ENCODE measurements around the gene TCF25.

The TCF25 gene

DNA sequence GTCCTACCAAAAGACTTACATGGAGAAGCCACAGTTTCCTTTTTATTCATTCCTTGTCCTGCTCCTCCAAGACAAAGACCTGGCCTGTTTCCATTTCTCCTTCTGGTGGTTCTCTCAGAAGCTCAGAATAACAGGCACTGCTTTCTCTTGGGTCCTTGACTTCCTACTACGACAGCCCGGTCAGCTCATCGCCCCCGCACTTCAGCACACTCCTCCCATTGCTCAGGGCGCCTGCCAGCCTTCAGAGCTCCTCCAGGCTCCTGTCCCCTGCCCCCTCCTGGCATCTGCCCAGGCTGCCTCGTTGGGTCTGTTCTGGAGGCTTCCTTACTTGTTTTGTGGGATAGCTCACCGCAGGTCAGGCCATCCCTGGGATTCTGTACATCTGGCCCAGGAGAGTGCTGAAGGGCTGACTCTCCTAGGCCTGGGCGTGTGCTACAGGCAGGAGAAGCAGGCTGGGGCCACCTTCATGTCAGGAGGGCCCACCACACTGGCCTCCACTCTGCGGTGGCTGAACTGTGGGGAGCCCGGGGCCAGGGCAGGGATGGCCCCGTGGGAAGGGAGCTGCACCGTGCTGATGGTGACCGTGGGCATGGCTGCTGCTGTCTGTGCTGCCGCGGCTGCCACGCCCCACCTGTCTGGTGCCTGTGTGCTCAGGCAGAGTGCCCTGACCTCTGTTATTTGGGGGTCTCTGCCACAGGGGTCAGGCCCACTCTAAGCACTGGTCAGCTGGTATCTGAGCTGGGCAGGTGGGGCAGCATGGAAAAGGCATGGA is 17.7 kb downstream of the TCF25 start:
- Histone ChIP-seq H3K4me1 (ENCODE audit: low read depth, poor library complexity, severe bottlenecking) (no peaks in the 10 kb centered on the region), H4K20me1 (ENCODE audit: insufficient read depth) (no peaks in the 10 kb centered on the region), H3K27ac (no peak overlapping the region), H3K79me2 (ENCODE audit: insufficient read depth, low read depth) (no peaks in the 10 kb centered on the region), H2AFZ (ENCODE audit: low read depth) (no peak overlapping the region), H3K9ac (no peak overlapping the region), H3K27me3 (ENCODE audit: insufficient read depth, low read depth) (no peaks in the 10 kb centered on the region), H3K4me3 (IDR thresholded peaks at IDR 0.05; ENCODE audit: insufficient read depth, low read depth, low read length) (no peak overlapping the region), H3K36me3 (ENCODE audit: insufficient read depth) (no peaks in the 10 kb centered on the region; the same call in 1 of the 2 replicates), H3K4me2 (no peak overlapping the region)
- TF ChIP-seq, protein P1, sequence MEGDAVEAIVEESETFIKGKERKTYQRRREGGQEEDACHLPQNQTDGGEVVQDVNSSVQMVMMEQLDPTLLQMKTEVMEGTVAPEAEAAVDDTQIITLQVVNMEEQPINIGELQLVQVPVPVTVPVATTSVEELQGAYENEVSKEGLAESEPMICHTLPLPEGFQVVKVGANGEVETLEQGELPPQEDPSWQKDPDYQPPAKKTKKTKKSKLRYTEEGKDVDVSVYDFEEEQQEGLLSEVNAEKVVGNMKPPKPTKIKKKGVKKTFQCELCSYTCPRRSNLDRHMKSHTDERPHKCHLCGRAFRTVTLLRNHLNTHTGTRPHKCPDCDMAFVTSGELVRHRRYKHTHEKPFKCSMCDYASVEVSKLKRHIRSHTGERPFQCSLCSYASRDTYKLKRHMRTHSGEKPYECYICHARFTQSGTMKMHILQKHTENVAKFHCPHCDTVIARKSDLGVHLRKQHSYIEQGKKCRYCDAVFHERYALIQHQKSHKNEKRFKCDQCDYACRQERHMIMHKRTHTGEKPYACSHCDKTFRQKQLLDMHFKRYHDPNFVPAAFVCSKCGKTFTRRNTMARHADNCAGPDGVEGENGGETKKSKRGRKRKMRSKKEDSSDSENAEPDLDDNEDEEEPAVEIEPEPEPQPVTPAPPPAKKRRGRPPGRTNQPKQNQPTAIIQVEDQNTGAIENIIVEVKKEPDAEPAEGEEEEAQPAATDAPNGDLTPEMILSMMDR (conservative IDR thresholded peaks at IDR 0.05; ENCODE audit: low read depth, low read length) = no peak

DNA sequence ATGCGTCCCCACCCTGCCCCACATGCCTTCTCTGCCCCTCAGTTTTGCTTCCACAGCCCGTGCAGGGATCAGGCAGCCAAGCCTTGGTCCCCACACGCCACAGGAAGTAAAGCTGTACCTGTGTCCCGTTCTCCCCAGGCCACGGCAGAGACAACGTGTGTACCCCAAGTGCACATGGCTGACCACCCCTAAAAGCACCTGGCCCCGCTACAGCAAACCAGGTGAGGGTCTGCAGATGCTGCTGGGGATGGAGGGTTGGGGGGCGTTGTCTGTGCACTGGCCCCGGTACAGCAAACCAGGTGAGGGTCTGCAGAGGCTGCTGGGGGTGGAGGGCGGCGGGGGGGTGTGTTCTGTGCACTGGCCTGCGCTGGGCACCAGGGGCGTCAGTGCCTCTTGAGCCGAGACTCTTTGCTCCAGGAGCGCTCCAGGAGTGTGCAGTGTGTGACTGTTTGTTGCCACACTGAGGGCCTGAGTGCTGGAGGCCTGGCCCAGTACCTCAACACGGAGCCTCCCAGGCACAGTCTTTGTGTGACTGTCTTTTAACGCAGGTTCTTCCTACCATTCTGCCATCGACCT is 18.8 kb downstream of the TCF25 start:
- no peak overlapping the region for H3K27ac ChIP-seq
- no peaks in the 10 kb centered on the region for H3K4me1 ChIP-seq (ENCODE audit: low read depth, poor library complexity, severe bottlenecking)
- H3K79me2 ChIP-seq (ENCODE audit: insufficient read depth, low read depth) = no peaks in the 10 kb centered on the region
- TF ChIP-seq, protein P1 (conservative IDR thresholded peaks at IDR 0.05; ENCODE audit: low read depth, low read length) = no peak
- H2AFZ ChIP-seq (ENCODE audit: low read depth) = no peak overlapping the region
- H3K27me3 ChIP-seq (ENCODE audit: insufficient read depth, low read depth) = no peaks in the 10 kb centered on the region
- no peak overlapping the region for H3K9ac ChIP-seq
- H4K20me1 ChIP-seq (ENCODE audit: insufficient read depth) = no peaks in the 10 kb centered on the region
- H3K4me2 ChIP-seq = no peak overlapping the region
- no peaks in the 10 kb centered on the region; the same call in 1 of the 2 replicates for H3K36me3 ChIP-seq (ENCODE audit: insufficient read depth)
- H3K4me3 ChIP-seq (IDR thresholded peaks at IDR 0.05; ENCODE audit: insufficient read depth, low read depth, low read length) = no peak overlapping the region

GRCh38 chr16:89892635-89893034 is 19.2 kb downstream of the TCF25 start:
- H3K79me2 ChIP-seq (ENCODE audit: insufficient read depth, low read depth) = no peaks in the 10 kb centered on the region
- H3K9ac ChIP-seq = no peak overlapping the region
- H3K36me3 ChIP-seq (ENCODE audit: insufficient read depth) = no peaks in the 10 kb centered on the region; the same call in 1 of the 2 replicates

DNA sequence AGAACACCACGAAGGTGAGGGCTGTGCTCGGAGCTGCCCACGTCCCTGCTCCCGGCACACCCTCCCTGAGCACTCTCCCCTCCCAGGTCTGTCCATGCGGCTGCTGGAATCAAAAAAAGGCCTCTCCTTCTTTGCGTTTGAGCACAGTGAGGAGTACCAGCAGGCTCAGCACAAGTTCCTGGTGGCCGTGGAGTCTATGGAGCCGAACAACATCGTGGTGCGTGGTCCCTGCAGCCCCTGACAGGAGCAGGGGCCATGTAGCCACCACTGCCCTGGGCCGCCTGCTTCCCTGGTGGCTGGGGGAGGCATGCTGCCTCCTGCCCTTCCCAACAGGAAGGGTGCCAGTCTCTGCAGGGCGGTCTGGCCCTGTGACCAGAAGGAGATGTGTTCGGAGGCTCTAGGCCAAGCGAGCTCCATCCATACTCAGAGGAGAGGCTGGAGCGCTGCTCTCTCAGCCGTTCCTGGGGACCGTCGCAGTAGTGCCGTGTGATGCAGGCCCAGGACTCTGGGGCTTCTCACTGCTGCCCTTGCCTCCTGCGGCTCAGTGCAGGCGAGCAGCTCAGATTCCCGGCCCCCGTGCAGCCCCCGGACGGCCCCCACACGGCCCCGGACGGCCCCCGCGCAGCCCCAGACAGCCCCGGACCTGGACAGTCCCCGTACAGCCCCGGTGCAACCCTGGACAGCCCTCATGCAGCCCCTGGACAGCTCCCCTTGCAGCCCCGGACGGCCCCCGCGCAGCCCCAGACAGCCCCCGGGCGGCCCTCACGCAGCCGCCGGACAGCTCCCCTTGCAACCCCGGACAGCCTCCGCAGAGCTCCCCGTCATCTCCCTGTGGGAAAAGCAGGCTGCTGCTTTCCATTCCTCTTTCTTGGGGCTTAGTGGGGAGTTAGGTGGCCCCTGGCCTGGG is 20.5 kb downstream of the TCF25 start:
- Histone ChIP-seq H3K36me3 (ENCODE audit: insufficient read depth) (peaks cover 2% of the 10 kb centered on the region; the same call in 1 of the 2 replicates), H2AFZ (ENCODE audit: low read depth) (no peak overlapping the region), H3K4me2 (no peak overlapping the region), H3K4me1 (ENCODE audit: low read depth, poor library complexity, severe bottlenecking) (no peaks in the 10 kb centered on the region), H3K9ac (no peak overlapping the region), H3K27me3 (ENCODE audit: insufficient read depth, low read depth) (no peaks in the 10 kb centered on the region), H3K79me2 (ENCODE audit: insufficient read depth, low read depth) (no peaks in the 10 kb centered on the region), H3K4me3 (IDR thresholded peaks at IDR 0.05; ENCODE audit: insufficient read depth, low read depth, low read length) (no peak overlapping the region), H3K27ac (no peak overlapping the region), H4K20me1 (ENCODE audit: insufficient read depth) (no peaks in the 10 kb centered on the region)
- TF ChIP-seq, protein P1 (conservative IDR thresholded peaks at IDR 0.05; ENCODE audit: low read depth, low read length) = no peak

More at GRCh38 chr16:89892635-89893034, 19.2 kb downstream of the TCF25 start:
- no peak overlapping the region for H3K27ac ChIP-seq
- no peaks in the 10 kb centered on the region for H4K20me1 ChIP-seq (ENCODE audit: insufficient read depth)
- TF ChIP-seq, protein P1 (conservative IDR thresholded peaks at IDR 0.05; ENCODE audit: low read depth, low read length) = no peak
- H3K4me3 ChIP-seq (IDR thresholded peaks at IDR 0.05; ENCODE audit: insufficient read depth, low read depth, low read length) = no peak overlapping the region
- no peak overlapping the region for H3K4me2 ChIP-seq
- H3K4me1 ChIP-seq (ENCODE audit: low read depth, poor library complexity, severe bottlenecking) = no peaks in the 10 kb centered on the region
- no peak overlapping the region for H2AFZ ChIP-seq (ENCODE audit: low read depth)
- H3K27me3 ChIP-seq (ENCODE audit: insufficient read depth, low read depth) = no peaks in the 10 kb centered on the region
